COLO668 (cell line): ENCODE measurements around the gene GABRG3.
"Not testable (repeated sequence)": the region's sequence is repeated elsewhere in the genome, so short reads cannot be mapped to it uniquely, and the experiment has no call there.

Source experiments
- DNase-seq: peaks from one replicate; lab custom pipeline; 2025; ENCODE audit not compliant: unreplicated experiment; lab: John Stamatoyannopoulos, UW

Gene GABRG3

DNA sequence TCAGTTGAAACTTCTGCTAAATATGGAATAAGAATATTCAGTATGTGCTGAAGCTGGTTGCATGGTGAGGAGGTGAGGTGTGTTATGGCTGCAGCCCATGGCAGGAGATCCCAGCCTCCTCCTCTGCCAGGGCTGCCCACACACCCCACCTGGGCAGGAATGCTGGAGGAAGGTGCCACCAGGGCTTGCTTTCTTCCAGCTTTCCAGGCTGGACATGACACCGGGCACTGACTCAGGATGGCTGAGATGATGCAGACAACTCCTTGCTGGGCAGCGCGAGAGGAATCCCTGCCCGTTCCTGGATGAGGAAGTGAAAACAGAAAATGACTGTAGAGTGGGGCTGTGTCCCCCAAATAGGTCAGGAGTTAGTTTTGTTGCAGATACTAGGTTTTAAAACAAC is 14.1 kb downstream of the GABRG3 start:
- DNase-seq: no peak

GRCh38 chr15:26996250-26996649 is 25.3 kb downstream of the GABRG3 start:
- no peak for DNase-seq

DNA sequence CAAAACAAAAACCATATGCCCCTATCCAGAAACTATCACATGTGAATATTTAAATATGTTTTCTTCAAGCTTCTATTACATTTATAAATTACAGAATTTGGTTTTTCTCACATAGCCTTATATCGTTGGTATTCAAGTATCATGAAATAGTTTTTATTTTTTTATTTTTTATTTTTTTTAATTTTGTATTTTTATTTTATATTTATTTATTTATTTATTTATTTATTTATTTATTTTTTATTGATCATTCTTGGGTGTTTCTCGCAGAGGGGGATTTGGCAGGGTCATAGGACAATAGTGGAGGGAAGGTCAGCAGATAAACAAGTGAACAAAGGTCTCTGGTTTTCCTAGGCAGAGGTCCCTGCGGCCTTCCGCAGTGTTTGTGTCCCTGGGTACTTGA is 32.0 kb downstream of the GABRG3 start:
- DNase-seq: not testable (repeated sequence)

- DNase-seq: not testable (repeated sequence)
Measured at GRCh38 chr15:27004226-27004625, 33.2 kb downstream of the GABRG3 start.

DNA sequence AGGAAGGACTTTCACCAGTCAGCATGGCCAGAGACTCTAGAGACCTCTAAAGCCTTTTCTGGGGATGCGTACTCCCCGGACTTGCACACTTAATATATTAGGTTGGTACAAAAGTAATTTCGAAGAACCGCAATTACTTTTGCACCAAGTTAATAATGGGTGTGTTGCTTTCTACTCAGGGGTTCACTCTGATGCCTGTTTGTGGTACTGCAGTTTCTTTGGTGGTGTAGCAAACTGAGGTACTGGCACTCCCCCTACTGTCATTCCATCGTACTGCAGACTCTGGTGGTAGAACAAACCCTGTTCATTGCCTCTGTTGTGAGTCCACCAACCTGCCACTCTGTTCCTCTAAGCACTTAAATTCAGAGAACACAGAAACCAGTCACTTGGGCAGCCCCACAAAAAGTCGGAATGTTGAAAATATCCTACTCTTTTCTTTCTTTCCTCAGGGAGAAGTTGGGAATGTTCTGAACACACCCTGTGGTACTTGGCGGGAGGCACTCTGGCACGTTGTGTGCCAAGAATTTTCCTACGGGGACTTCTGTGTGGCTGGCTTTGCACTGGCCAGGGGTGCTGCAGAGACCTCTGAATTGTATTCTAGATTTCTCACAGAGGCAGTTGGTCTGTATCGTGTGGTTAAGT is 46.3 kb downstream of the GABRG3 start:
- peak; percentile 59 for DNase-seq

- no peak for DNase-seq
Measured at GRCh38 chr15:27019687-27020086, 48.7 kb downstream of the GABRG3 start.

DNA sequence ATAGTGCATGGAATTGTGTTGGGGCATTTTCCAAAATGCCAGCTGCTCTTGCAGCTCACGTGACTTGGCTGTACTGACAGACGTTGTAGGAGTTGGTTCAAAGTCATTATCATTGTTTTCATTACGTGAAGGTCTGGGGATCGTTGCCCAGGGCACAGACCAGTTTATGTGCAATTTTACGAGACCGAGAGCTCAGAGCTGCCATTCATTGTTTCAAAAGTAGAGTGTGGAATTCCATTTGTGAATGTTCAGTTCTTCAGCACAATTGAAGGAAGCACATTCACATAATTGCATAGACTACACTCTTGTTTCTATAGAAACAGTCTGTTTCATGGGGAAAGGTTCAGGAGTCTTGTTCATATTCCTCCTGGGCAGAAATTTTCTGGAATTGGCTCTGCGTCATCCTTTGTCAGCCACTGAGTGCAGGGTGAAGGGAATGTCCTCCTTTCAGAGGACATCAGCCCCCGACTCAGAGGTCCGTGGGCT is 54.5 kb downstream of the GABRG3 start:
- DNase-seq: no peak

GRCh38 chr15:27027229-27027628 is 56.2 kb downstream of the GABRG3 start:
- no peak for DNase-seq

GRCh38 chr15:27028858-27029477 is 58.0 kb downstream of the GABRG3 start:
- no peak for DNase-seq

- no peak for DNase-seq
Measured at GRCh38 chr15:27036210-27036609, 65.2 kb downstream of the GABRG3 start.

DNA sequence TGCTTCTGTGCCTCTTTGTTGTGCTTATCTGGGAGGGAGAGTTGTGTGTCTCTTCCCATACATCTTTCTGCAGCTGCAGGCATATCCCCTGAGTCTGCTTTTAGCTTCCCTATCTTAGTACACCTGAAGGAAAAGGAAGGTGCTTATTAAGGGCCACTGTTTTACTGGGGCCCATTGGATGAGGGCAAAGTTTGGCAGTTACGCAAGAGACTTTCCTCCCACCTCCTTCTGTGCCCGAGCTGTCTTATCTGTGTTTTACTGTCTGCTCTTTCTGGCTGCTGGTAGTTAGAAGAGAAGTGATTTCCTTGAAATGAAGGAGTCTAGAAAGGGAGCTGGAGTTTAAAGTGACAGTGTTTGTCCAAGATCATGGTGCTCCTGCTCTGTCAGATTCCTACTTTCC is 66.5 kb downstream of the GABRG3 start:
- no peak for DNase-seq

DNA sequence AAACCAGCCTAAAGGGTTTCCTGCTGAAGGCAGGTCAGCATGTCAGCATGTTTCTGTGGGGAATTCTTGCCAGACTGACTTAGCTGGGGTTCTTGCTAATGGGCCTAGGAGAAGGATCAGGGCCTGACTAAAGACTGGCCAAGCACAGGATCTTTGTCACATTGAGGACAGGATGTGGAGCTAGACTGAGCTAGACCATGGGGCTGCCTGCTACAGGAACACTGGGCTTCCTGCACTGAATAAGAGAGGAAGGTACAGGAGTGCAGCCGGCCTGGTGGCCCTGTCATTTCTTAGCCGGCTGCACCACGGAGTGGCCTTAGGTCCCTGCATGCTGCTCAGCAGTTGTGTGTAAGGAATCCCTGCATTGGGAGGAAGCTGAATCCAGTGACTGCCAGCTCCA is 68.2 kb downstream of the GABRG3 start:
- no peak for DNase-seq

GRCh38 chr15:27042230-27042629 is 71.2 kb downstream of the GABRG3 start:
- DNase-seq: no peak

- no peak for DNase-seq
Measured at GRCh38 chr15:27042646-27043045, 71.7 kb downstream of the GABRG3 start.

DNA sequence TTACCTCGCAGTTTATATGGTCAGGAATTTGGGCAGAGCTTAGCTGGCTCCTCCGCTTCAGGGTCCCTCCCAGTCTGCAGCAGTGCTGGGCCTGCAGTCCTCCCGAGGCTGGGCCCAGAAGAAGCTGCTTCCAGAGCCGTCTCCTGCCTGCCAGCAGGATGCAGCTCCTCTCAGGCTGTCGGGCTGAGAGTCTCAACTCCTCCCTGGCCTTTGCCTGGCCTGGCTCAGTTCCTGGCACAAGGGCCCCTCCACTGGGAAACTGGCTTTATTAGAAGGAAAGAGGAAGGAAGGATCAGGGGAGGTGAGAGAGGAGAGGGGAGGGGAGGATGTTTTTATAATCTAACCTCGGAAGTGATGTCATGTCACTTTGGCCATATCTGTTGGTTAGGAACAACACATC is 72.8 kb downstream of the GABRG3 start:
- DNase-seq: no peak

GRCh38 chr15:27045796-27046195 is 74.8 kb downstream of the GABRG3 start:
- no peak for DNase-seq

DNA sequence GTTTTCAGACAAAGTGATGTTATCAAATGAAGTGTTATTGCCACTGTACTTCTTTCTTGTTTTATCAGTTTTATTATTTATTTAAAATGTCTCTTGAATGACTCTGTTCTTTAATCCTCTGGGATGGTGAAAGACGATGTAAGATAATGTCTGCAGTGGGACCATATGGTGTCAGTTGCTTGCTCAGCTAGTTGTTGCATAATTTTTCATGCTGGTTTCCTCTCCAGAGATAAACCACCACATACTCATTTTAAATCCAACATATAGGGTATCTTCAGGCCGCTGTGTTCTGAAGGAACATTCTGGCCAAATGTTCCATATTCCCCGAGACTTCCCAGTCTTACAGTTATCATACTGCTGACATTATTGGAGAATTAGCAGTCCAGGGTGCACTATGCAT is 75.9 kb downstream of the GABRG3 start:
- no peak for DNase-seq

DNA sequence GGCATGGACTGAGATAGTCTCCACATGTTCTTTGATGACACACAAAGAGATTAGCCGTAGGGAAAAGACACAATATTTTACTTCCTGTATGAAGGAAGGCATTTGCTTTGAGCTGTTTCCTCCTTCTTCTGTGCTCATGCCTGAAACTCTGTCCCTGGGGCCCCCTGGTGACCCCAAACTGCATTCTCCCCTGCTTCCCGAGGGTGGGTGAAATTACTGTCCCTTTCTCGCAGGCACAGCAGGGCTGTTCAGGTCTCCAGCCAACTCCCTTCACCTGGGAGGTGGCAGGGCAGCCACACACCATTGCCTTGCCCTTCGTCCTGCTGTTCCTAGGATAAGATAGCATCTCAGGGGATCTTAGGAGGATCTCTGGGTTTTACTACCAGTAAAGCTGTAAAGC is 79.2 kb downstream of the GABRG3 start:
- DNase-seq: no peak

- DNase-seq: no peak
Measured at GRCh38 chr15:27054426-27054825, 83.4 kb downstream of the GABRG3 start.

DNA sequence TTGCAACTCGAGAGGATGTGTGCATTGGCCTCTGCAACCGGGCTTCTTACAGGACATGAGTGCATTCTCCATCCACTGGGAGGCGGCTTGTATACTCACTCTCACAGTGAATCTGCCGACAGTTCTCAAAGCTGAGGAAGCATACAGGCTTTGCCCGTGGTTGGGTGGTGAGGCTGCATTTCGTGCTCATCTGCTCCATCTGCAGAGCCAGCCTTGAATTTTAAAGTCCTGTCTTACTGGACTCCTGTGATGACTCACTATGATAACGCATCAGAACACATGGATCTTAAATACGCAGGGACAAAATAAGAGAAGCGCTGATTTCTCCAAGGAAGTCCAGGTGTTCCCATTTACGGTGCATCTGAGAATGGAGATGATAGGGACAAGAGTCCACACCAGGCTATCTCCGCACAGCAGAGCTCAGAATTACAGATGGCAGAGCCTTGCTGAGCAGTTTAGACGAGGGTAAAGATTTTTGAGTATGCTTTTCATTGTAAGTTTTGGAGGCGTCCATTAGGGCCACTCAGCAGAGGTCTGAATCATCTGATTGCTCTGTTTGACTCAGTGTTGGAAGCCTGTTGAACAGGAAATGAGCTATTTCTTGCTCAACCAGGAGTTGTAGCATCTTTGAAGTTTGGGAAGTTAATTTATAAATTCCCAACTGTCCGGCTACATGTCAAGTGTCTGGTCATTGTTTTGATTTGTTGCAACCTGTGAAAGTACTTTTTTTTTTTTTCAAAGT is 87.1 kb downstream of the GABRG3 start:
- no peak for DNase-seq

DNA sequence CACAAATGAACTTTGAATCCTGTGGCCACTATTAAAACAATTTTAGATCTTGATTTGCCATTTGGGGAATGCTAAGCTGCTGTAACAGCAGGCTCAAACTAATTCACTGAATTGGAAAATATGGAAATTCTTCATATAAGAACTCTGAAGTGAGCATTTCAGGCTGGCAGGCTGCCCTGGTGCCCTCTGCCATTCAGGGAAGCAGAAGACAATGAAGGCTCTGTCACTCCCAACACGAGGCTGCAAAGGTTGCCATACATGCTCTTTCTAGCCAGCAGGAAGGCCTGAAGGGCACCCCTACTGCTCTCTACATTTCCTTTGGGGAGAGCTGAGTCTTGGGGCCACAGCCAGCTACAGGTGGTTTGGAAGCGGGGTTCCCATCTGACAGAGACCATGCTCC is 88.0 kb downstream of the GABRG3 start:
- no peak for DNase-seq

DNA sequence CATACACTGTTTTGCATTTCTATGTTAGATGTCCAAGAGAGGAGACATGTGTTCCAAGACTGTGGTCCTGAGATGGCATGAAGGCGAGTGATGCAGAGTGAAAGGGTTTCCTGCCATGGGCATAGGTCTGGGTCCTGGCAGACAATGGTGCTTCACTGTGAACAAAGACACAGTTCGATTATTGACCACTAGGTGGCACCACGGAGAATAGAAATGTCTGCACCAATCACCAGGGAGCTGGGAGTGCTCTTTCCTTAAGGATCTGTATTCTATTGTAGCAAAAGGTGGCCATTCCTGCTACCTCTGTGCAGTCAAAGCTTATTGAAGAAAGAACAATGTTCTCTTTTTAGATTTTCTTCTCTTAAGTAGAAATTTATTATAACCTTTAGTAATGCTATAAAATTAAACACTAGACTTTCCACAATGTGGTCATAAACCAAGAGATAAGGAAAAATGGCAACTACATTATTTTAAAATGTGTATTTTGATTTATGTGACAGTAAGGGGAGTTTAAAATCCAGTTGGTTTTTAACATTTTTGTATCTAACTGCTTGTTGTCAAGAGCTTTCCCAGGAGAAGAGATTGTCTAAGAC is 88.7 kb downstream of the GABRG3 start:
- peak; percentile 57 for DNase-seq
